Neuronal stem cell (in vitro differentiated cells): ENCODE results near the gene DDX18.

Experiments used
- DNase-seq: peaks from one replicate; pipeline ENCODE4 v3.0.0-alpha.2; 2013; ENCODE audit warnings: low spot score
- H2AFZ ChIP-seq: one replicate; pipeline ENCODE4 v1.6.1; 2013; ENCODE audit warnings: mild to moderate bottlenecking, low read length, inconsistent platforms
- H2AK5ac ChIP-seq: 2 replicates; pipeline ENCODE4 v1.6.1; 2013; ENCODE audit warnings: low read depth, mild to moderate bottlenecking, inconsistent platforms, low read length, moderate library complexity, mixed read lengths
- H2BK120ac ChIP-seq: 2 replicates; pipeline ENCODE4 v1.6.1; 2013; ENCODE audit warnings: low read depth, mild to moderate bottlenecking, inconsistent platforms, low read length, moderate library complexity, mixed read lengths
- H2BK12ac ChIP-seq: one replicate; pipeline ENCODE4 v1.6.1; 2013; ENCODE audit warnings: low read length, inconsistent platforms
- H2BK15ac ChIP-seq: 2 replicates; pipeline ENCODE4 v1.6.1; 2013; ENCODE audit warnings: mild to moderate bottlenecking, low read length, inconsistent platforms, mixed read lengths
- H2BK5ac ChIP-seq: one replicate; pipeline ENCODE4 v1.6.1; 2013; ENCODE audit warnings: inconsistent platforms, mild to moderate bottlenecking, low read length, moderate library complexity
- H3K14ac ChIP-seq: one replicate; pipeline ENCODE4 v1.6.1; 2013; ENCODE audit warnings: low read length, inconsistent platforms
- H3K18ac ChIP-seq: 2 replicates; pipeline ENCODE4 v1.6.1; 2013; ENCODE audit warnings: low read length, inconsistent platforms
- H3K23ac ChIP-seq: 2 replicates; pipeline ENCODE4 v1.6.1; 2013; ENCODE audit warnings: low read depth, mild to moderate bottlenecking, mixed read lengths, low read length, inconsistent platforms; ENCODE audit not compliant: poor library complexity
- H3K27ac ChIP-seq: replicated peaks from 3 replicates; pipeline ENCODE4 v1.5.1; 2013; ENCODE audit warnings: low read length, inconsistent platforms
- H3K27me3 ChIP-seq, 3 experiments: 2 replicates each; pipeline ENCODE4 v1.6.1; 2013; ENCODE audit warnings: low read length in 3 of 3, mild to moderate bottlenecking in 2 of 3, inconsistent platforms in 1 of 3, low read depth in 1 of 3, mixed read lengths in 1 of 3, moderate library complexity in 1 of 3; ENCODE audit not compliant: control insufficient read depth in 3 of 3, insufficient read depth in 3 of 3
- H3K36me3 ChIP-seq, 2 donors: replicated peaks in 1 of 2; 2 replicates each; pipeline ENCODE4 v1.6.1; 2013; ENCODE audit warnings: low read length in 2 of 2; ENCODE audit not compliant: control insufficient read depth in 2 of 2, insufficient read depth in 2 of 2
- H3K4ac ChIP-seq: 2 replicates; pipeline ENCODE4 v1.6.1; 2013; ENCODE audit warnings: inconsistent platforms, mild to moderate bottlenecking, low read length, moderate library complexity
- H3K4me1 ChIP-seq, 2 donors: 1 replicate in 1 of 2; 2 replicates in 1 of 2; pipeline ENCODE4 v1.6.1; 2013; ENCODE audit warnings: low read length in 2 of 2, low read depth in 1 of 2; ENCODE audit not compliant: control insufficient read depth in 2 of 2, insufficient read depth in 1 of 2
- H3K4me2 ChIP-seq: one replicate; pipeline ENCODE4 v1.6.1; 2013; ENCODE audit warnings: mild to moderate bottlenecking, low read length, inconsistent platforms; ENCODE audit not compliant: insufficient read depth, poor library complexity, severe bottlenecking
- H3K4me3 ChIP-seq, 2 donors: 2 replicates each; pipeline ENCODE4 v1.5.1; 2013; ENCODE audit warnings: low read length in 2 of 2, mild to moderate bottlenecking in 2 of 2, inconsistent platforms in 1 of 2, moderate library complexity in 1 of 2
- H3K79me1 ChIP-seq: one replicate; pipeline ENCODE4 v1.6.1; 2013; ENCODE audit warnings: low read depth, mild to moderate bottlenecking, inconsistent platforms, low read length, moderate library complexity
- H3K9ac ChIP-seq: one replicate; pipeline ENCODE4 v1.6.1; 2013; ENCODE audit warnings: mild to moderate bottlenecking, low read depth, low read length, inconsistent platforms; ENCODE audit not compliant: poor library complexity
- H3K9me3 ChIP-seq, 2 donors: replicated peaks in 1 of 2; 2 replicates each; pipeline versions ENCODE3 to v1.6.1; 2013; ENCODE audit warnings: low read length in 2 of 2, mild to moderate bottlenecking in 2 of 2, inconsistent platforms in 1 of 2, low read depth in 1 of 2, mixed read lengths in 1 of 2, moderate library complexity in 1 of 2; ENCODE audit not compliant: control insufficient read depth in 2 of 2, insufficient read depth in 1 of 2
- H4K8ac ChIP-seq: one replicate; pipeline ENCODE4 v1.6.1; 2013; ENCODE audit warnings: low read depth, mild to moderate bottlenecking, inconsistent platforms, low read length, moderate library complexity
- H4K91ac ChIP-seq: one replicate; pipeline ENCODE4 v1.6.1; 2013; ENCODE audit warnings: low read length, low read depth, mild to moderate bottlenecking, inconsistent platforms; ENCODE audit not compliant: poor library complexity
- WGBS, 2 donors: extraction: QIAGEN DNeasy Blood & Tissue Kit; methylation state at CpG; one replicate each; pipeline ENCODE4 v1.1.7; 2013; ENCODE audit warnings: missing lambda C conversion rate in 2 of 2, mixed read lengths in 1 of 2; ENCODE audit not compliant: insufficient read length in 2 of 2, insufficient replicate concordance in 1 of 2; ENCODE audit errors: extremely low coverage in 2 of 2; 5-methylcytosine and 5-hydroxymethylcytosine counted together

The DDX18 gene

GRCh38 chr2:117845304-117845703, 30.8 kb downstream of the DDX18 start:
- H2AFZ ChIP-seq, result no peak overlapping the region
- WGBS, 2 donors, result no CpG with 5 or more reads among the region's 2 CpGs

GRCh38 chr2:117850015-117850414, 35.5 kb downstream of the DDX18 start:
- H3K27me3 ChIP-seq, result no peaks in the 10 kb centered on the region
- H3K36me3 ChIP-seq, result no peaks in the 10 kb centered on the region
- H3K79me1 ChIP-seq, result no peaks in the 10 kb centered on the region
- DNase-seq, result no peak
- no peak overlapping the region for H3K27ac ChIP-seq
- no peak overlapping the region for H2AK5ac ChIP-seq
- H3K4me3 ChIP-seq, result no peak overlapping the region
- no peak overlapping the region for H3K4ac ChIP-seq
- no peak overlapping the region for H3K14ac ChIP-seq
- H4K8ac ChIP-seq, result no peak overlapping the region
- no peak overlapping the region for H3K9ac ChIP-seq
- H3K18ac ChIP-seq, result no peak overlapping the region
- H3K4me2 ChIP-seq, result peak overlapping the region; percentile 47
- H2BK120ac ChIP-seq, result no peak overlapping the region
- H3K23ac ChIP-seq, result no peak overlapping the region
- no peak overlapping the region for H4K91ac ChIP-seq
- H2BK5ac ChIP-seq, result no peak overlapping the region
- H3K4me1 ChIP-seq, result peaks cover 2 to 5% of the 10 kb centered on the region in 2 donors
- peak overlapping the region; percentile 78 for H2AFZ ChIP-seq
- H2BK15ac ChIP-seq, result no peak overlapping the region
- no peak overlapping the region for H2BK12ac ChIP-seq
- WGBS, 2 donors, result no CpG with 5 or more reads among the region's 7 CpGs
- peaks cover 4 to 6% of the 10 kb centered on the region in 2 donors for H3K9me3 ChIP-seq

More at GRCh38 chr2:117845304-117845703, 30.8 kb downstream of the DDX18 start:
- Histone ChIP-seq H3K9me3 (peaks cover 4 to 6% of the 10 kb centered on the region in 2 donors), H2BK12ac (no peak overlapping the region), H3K23ac (no peak overlapping the region), H2BK5ac (no peak overlapping the region), H3K27ac (no peak overlapping the region), H3K9ac (no peak overlapping the region), H4K91ac (no peak overlapping the region), H3K4me2 (no peak overlapping the region), H3K36me3 (no peaks in the 10 kb centered on the region), H3K27me3 (no peaks in the 10 kb centered on the region), H2BK120ac (no peak overlapping the region), H2BK15ac (no peak overlapping the region), H3K4me3 (no peak overlapping the region), H3K14ac (no peak overlapping the region), H4K8ac (no peak overlapping the region), H3K4me1 (peaks cover 2 to 4% of the 10 kb centered on the region in 2 donors), H3K79me1 (no peaks in the 10 kb centered on the region), H3K4ac (no peak overlapping the region), H2AK5ac (no peak overlapping the region), H3K18ac (no peak overlapping the region)
- no peak for DNase-seq

DNA sequence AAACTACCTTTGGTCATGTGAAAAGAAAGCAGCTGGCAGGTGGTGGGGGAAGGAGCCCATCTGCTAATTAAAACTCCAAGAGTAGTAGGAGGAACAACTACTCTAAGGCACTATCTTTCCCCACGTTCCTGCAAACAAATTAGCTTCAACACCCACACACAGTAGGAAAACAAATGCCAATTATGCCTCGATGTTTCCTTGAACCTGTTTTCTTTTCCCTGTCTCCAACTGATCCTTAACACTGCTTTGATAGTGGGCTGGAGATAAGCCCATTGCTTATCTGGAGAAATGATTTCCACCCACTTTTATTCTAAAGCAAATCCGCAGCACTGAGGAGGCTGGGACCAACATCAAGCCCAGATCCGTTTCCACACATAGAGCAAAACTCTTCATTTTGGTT, 36.0 kb downstream of the DDX18 start:
- H3K79me1 ChIP-seq, result no peaks in the 10 kb centered on the region
- H3K27me3 ChIP-seq, result no peaks in the 10 kb centered on the region
- DNase-seq, result no peak
- H2BK5ac ChIP-seq, result no peak overlapping the region
- H2BK12ac ChIP-seq, result no peak overlapping the region
- no peak overlapping the region for H3K9ac ChIP-seq
- peaks cover 4 to 6% of the 10 kb centered on the region in 2 donors for H3K9me3 ChIP-seq
- H3K4me1 ChIP-seq, result peaks cover 2 to 5% of the 10 kb centered on the region in 2 donors
- no peak overlapping the region for H4K8ac ChIP-seq
- H3K4me3 ChIP-seq, result no peak overlapping the region
- H3K18ac ChIP-seq, result no peak overlapping the region
- no peak overlapping the region for H2BK120ac ChIP-seq
- no peak overlapping the region for H4K91ac ChIP-seq
- H2AFZ ChIP-seq, result peak overlapping the region; percentile 78
- no CpG with 5 or more reads among the region's 4 CpGs for WGBS, 2 donors
- no peak overlapping the region for H2BK15ac ChIP-seq
- no peak overlapping the region for H2AK5ac ChIP-seq
- no peak overlapping the region for H3K14ac ChIP-seq
- H3K4ac ChIP-seq, result no peak overlapping the region
- H3K23ac ChIP-seq, result no peak overlapping the region
- no peaks in the 10 kb centered on the region for H3K36me3 ChIP-seq
- H3K4me2 ChIP-seq, result peak overlapping the region; percentile 47
- no peak overlapping the region for H3K27ac ChIP-seq

- no CpG with 5 or more reads among the region's 3 CpGs for WGBS, 2 donors
- H4K8ac ChIP-seq, result no peak overlapping the region
- H2AK5ac ChIP-seq, result no peak overlapping the region
- H4K91ac ChIP-seq, result no peak overlapping the region
- H3K27me3 ChIP-seq, result no peaks in the 10 kb centered on the region
- no peak overlapping the region for H3K9ac ChIP-seq
- H3K9me3 ChIP-seq, result peaks cover 4 to 6% of the 10 kb centered on the region in 2 donors
- no peak overlapping the region for H3K18ac ChIP-seq
- no peak overlapping the region for H2BK15ac ChIP-seq
- H3K27ac ChIP-seq, result no peak overlapping the region
- H3K4me1 ChIP-seq, result peaks cover 2 to 5% of the 10 kb centered on the region in 2 donors
- no peak overlapping the region for H2BK120ac ChIP-seq
- no peaks in the 10 kb centered on the region for H3K36me3 ChIP-seq
- no peaks in the 10 kb centered on the region for H3K79me1 ChIP-seq
- no peak overlapping the region for H3K14ac ChIP-seq
- no peak overlapping the region for H2AFZ ChIP-seq
- H3K4me2 ChIP-seq, result no peak overlapping the region
- H3K4me3 ChIP-seq, result no peak overlapping the region
- no peak for DNase-seq
- no peak overlapping the region for H3K4ac ChIP-seq
- H3K23ac ChIP-seq, result no peak overlapping the region
- H2BK5ac ChIP-seq, result no peak overlapping the region
- no peak overlapping the region for H2BK12ac ChIP-seq
Measured at GRCh38 chr2:117851969-117852368, 37.5 kb downstream of the DDX18 start.
